ENCODE results near the gene PDCL2. TPM values are rescaled to one million over a fixed set of nuclear protein-coding genes. Genes with fewer than 3 reads are reported as not detected.

The PDCL2 gene
- total and polyA plus RNA-seq, 2 donors (not counting 1 experiment from before 2014, with no cell fraction given): not detected

DNA sequence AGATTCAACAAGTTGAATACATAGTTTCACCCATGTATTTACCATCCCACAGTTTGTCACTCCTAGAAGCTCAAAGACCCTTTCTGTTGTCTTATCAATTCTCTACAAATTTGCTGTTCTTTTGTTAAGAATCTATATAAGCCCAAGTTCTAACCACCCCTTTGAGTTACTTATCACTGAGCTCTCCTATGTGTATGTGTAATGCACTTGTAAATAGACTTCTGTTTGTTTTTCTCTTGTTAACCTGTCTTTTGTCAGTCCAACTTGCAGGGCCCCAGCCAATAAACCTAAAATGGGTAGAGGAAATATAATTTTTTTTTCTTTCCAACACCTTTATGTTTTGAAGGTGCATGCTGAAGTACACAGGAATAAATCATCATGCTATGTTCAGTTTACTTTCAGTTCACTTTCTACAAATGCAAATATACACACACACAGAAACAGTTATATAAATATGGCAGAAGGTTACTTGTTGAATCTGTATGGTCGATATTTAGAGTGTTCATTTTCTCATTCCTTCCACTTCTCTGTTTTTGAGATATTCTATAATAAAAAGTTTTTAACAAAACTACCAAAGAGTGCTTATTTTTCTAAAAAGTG lies 23.0 kb downstream of the PDCL2 start:
- peaks cover 2% of the 10 kb centered on the region for H3K27me3 ChIP-seq (ENCODE audit: control insufficient read depth, insufficient read depth, low read length)
- H3K4me3 ChIP-seq (replicated peaks in 1 of 4; ENCODE audit: control extremely low read depth in 1 of 4, insufficient read depth in 1 of 4, low read depth in 3 of 4, low read length in 4 of 4): no peak overlapping the region
- no peaks in the 10 kb centered on the region for H3K4me1 ChIP-seq (ENCODE audit: control insufficient read depth, extremely low read depth, insufficient read depth, low read length)
- H2AFZ ChIP-seq (ENCODE audit: low read length): no peak overlapping the region
- no peaks in the 10 kb centered on the region for H4K20me1 ChIP-seq (ENCODE audit: control insufficient read depth, extremely low read depth, insufficient read depth, low read length)
- H3K79me2 ChIP-seq (ENCODE audit: control insufficient read depth, insufficient read depth, low read length): no peaks in the 10 kb centered on the region
- H3K4me2 ChIP-seq (ENCODE audit: extremely low read depth, insufficient read depth, low read length): no peak overlapping the region
- no peak overlapping the region for H3K27ac ChIP-seq (ENCODE audit: insufficient read depth, low read length)
- H3K9me3 ChIP-seq (ENCODE audit: control insufficient read depth, insufficient read depth, low read depth, low read length): no peaks in the 10 kb centered on the region
- DNase-seq (ENCODE audit: low read depth in 2 of 2): no peak
- TF ChIP-seq, protein P1, sequence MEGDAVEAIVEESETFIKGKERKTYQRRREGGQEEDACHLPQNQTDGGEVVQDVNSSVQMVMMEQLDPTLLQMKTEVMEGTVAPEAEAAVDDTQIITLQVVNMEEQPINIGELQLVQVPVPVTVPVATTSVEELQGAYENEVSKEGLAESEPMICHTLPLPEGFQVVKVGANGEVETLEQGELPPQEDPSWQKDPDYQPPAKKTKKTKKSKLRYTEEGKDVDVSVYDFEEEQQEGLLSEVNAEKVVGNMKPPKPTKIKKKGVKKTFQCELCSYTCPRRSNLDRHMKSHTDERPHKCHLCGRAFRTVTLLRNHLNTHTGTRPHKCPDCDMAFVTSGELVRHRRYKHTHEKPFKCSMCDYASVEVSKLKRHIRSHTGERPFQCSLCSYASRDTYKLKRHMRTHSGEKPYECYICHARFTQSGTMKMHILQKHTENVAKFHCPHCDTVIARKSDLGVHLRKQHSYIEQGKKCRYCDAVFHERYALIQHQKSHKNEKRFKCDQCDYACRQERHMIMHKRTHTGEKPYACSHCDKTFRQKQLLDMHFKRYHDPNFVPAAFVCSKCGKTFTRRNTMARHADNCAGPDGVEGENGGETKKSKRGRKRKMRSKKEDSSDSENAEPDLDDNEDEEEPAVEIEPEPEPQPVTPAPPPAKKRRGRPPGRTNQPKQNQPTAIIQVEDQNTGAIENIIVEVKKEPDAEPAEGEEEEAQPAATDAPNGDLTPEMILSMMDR (conservative IDR thresholded peaks at IDR 0.05 in 1 of 2, IDR thresholded peaks at IDR 0.05 in 1 of 2; ENCODE audit: low read depth in 1 of 2, low read length in 2 of 2): no peak
- no peak for TF ChIP-seq EZH2 (IDR thresholded peaks at IDR 0.05; ENCODE audit: low read length, missing control alignments)
- H3K9ac ChIP-seq (ENCODE audit: insufficient read depth, low read length): no peak overlapping the region
- H3K36me3 ChIP-seq (ENCODE audit: control insufficient read depth, insufficient read depth, low read length): no peaks in the 10 kb centered on the region

DNA sequence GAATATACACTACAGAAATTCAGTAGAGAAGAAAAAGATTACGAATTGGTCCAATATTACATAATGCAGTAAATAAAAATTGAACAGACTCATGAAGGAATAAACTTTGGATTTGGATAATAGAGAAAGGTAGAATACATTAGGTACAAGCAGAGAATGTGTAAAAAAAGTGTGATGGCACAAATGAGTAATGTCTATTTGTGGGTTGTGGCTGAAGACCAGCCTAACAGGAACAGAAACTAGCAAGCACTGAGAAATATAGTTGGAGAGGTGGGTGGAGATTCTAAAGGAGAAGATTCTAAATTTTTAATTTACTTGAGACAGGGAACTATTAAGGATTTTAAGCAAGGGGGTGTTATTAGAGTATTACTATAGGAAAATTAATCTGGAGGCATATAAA lies 30.2 kb downstream of the PDCL2 start:
- H3K27me3 ChIP-seq (ENCODE audit: control insufficient read depth, insufficient read depth, low read length): no peaks in the 10 kb centered on the region
- H3K4me2 ChIP-seq (ENCODE audit: extremely low read depth, insufficient read depth, low read length): no peak overlapping the region
- H3K4me3 ChIP-seq (replicated peaks in 1 of 4; ENCODE audit: control extremely low read depth in 1 of 4, insufficient read depth in 1 of 4, low read depth in 3 of 4, low read length in 4 of 4): no peak overlapping the region
- H3K4me1 ChIP-seq (ENCODE audit: control insufficient read depth, extremely low read depth, insufficient read depth, low read length): no peaks in the 10 kb centered on the region
- H3K9ac ChIP-seq (ENCODE audit: insufficient read depth, low read length): no peak overlapping the region
- H3K79me2 ChIP-seq (ENCODE audit: control insufficient read depth, insufficient read depth, low read length): no peaks in the 10 kb centered on the region
- no peak overlapping the region for H3K27ac ChIP-seq (ENCODE audit: insufficient read depth, low read length)
- H3K36me3 ChIP-seq (ENCODE audit: control insufficient read depth, insufficient read depth, low read length): no peaks in the 10 kb centered on the region
- no peak overlapping the region for H2AFZ ChIP-seq (ENCODE audit: low read length)
- no peaks in the 10 kb centered on the region for H4K20me1 ChIP-seq (ENCODE audit: control insufficient read depth, extremely low read depth, insufficient read depth, low read length)
- TF ChIP-seq, protein P1 (conservative IDR thresholded peaks at IDR 0.05 in 1 of 2, IDR thresholded peaks at IDR 0.05 in 1 of 2; ENCODE audit: low read depth in 1 of 2, low read length in 2 of 2): no peak
- TF ChIP-seq EZH2 (IDR thresholded peaks at IDR 0.05; ENCODE audit: low read length, missing control alignments): no peak
- no peaks in the 10 kb centered on the region for H3K9me3 ChIP-seq (ENCODE audit: control insufficient read depth, insufficient read depth, low read depth, low read length)
- DNase-seq (ENCODE audit: low read depth in 2 of 2): no peak

DNA sequence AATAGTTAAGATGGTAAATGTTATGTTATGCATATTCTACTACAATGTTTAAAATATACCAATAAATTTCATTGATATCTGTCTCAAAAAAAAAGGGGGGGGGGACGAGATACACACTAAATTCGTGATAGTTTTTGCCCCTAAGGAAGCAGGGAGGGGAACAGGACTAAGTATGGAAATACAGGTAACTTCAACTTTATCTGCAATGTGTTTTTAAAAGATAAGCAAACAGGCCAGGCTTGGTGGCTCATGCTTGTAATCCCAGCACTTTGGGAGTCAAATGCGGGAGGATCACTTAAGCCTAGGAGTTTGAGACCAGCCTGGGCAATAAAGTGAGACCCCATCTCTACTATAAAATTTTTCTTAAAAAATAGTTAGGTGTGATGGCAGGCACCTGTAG lies 31.9 kb downstream of the PDCL2 start:
- Histone ChIP-seq H3K9ac (ENCODE audit: insufficient read depth, low read length) (no peak overlapping the region), H2AFZ (ENCODE audit: low read length) (no peak overlapping the region)
- TF ChIP-seq EZH2 (IDR thresholded peaks at IDR 0.05; ENCODE audit: low read length, missing control alignments): no peak
- TF ChIP-seq, protein P1 (conservative IDR thresholded peaks at IDR 0.05 in 1 of 2, IDR thresholded peaks at IDR 0.05 in 1 of 2; ENCODE audit: low read depth in 1 of 2, low read length in 2 of 2): no peak

More for the DNA sequence above, 31.9 kb downstream of the PDCL2 start:
- no peak overlapping the region for H3K4me3 ChIP-seq (replicated peaks in 1 of 4; ENCODE audit: control extremely low read depth in 1 of 4, insufficient read depth in 1 of 4, low read depth in 3 of 4, low read length in 4 of 4)
- no peaks in the 10 kb centered on the region for H3K9me3 ChIP-seq (ENCODE audit: control insufficient read depth, insufficient read depth, low read depth, low read length)
- H3K27me3 ChIP-seq (ENCODE audit: control insufficient read depth, insufficient read depth, low read length): no peaks in the 10 kb centered on the region
- H3K4me2 ChIP-seq (ENCODE audit: extremely low read depth, insufficient read depth, low read length): no peak overlapping the region
- no peaks in the 10 kb centered on the region for H3K4me1 ChIP-seq (ENCODE audit: control insufficient read depth, extremely low read depth, insufficient read depth, low read length)
- H4K20me1 ChIP-seq (ENCODE audit: control insufficient read depth, extremely low read depth, insufficient read depth, low read length): no peaks in the 10 kb centered on the region
- no peak overlapping the region for H3K27ac ChIP-seq (ENCODE audit: insufficient read depth, low read length)
- no peaks in the 10 kb centered on the region for H3K79me2 ChIP-seq (ENCODE audit: control insufficient read depth, insufficient read depth, low read length)
- H3K36me3 ChIP-seq (ENCODE audit: control insufficient read depth, insufficient read depth, low read length): no peaks in the 10 kb centered on the region
- DNase-seq (ENCODE audit: low read depth in 2 of 2): no peak
